ENCODE results near the gene INPP5A.

The INPP5A gene

GRCh38 chr10:132758865-132759264 is 221.3 kb downstream of the INPP5A start:
- no peaks in the 10 kb centered on the region for H3K79me2 ChIP-seq (ENCODE audit: insufficient read depth, low read length)
- H4K20me1 ChIP-seq (ENCODE audit: insufficient read depth, low read length, poor library complexity, severe bottlenecking): no peaks in the 10 kb centered on the region
- no peaks in the 10 kb centered on the region for H3F3A ChIP-seq (ENCODE audit: low read depth)
- H2AFZ ChIP-seq (ENCODE audit: low read length): no peak overlapping the region
- H3K9me2 ChIP-seq (replicated peaks; ENCODE audit: low read depth, low read length): no peaks in the 10 kb centered on the region
- peaks cover 22% of the 10 kb centered on the region; the same call in 1 of the 2 replicates for H3K36me3 ChIP-seq (ENCODE audit: insufficient read depth, low read length)
- H3K4me3 ChIP-seq (ENCODE audit: low read length, poor library complexity, severe bottlenecking): no peak overlapping the region
- TF ChIP-seq EZH2phosphoT487 (IDR thresholded peaks at IDR 0.05; ENCODE audit: borderline replicate concordance) (no peak), CTCF (conservative IDR thresholded peaks at IDR 0.05; ENCODE audit: low read length) (no peak)
- H3K4me2 ChIP-seq (ENCODE audit: low read depth, low read length, poor library complexity, severe bottlenecking): no peak overlapping the region
- no peaks in the 10 kb centered on the region for H3K9me3 ChIP-seq (ENCODE audit: insufficient read depth, low read depth, low read length)
- H3K9ac ChIP-seq (ENCODE audit: low read depth, low read length, poor library complexity, severe bottlenecking): no peak overlapping the region
- no peaks in the 10 kb centered on the region for H3K27me3 ChIP-seq (ENCODE audit: insufficient read depth, low read length, poor library complexity, severe bottlenecking)
- H3K4me1 ChIP-seq (ENCODE audit: insufficient read depth, low read length, poor library complexity, severe bottlenecking): no peaks in the 10 kb centered on the region

- H3K9me3 ChIP-seq (ENCODE audit: insufficient read depth, low read depth, low read length): no peaks in the 10 kb centered on the region
- TF ChIP-seq EZH2phosphoT487 (IDR thresholded peaks at IDR 0.05; ENCODE audit: borderline replicate concordance): no peak
- no peak for TF ChIP-seq CTCF (conservative IDR thresholded peaks at IDR 0.05; ENCODE audit: low read length)
- H3F3A ChIP-seq (ENCODE audit: low read depth): no peaks in the 10 kb centered on the region
- no peaks in the 10 kb centered on the region for H3K79me2 ChIP-seq (ENCODE audit: insufficient read depth, low read length)
- H2AFZ ChIP-seq (ENCODE audit: low read length): no peak overlapping the region
- no peaks in the 10 kb centered on the region for H4K20me1 ChIP-seq (ENCODE audit: insufficient read depth, low read length, poor library complexity, severe bottlenecking)
- no peak overlapping the region for H3K9ac ChIP-seq (ENCODE audit: low read depth, low read length, poor library complexity, severe bottlenecking)
- H3K4me2 ChIP-seq (ENCODE audit: low read depth, low read length, poor library complexity, severe bottlenecking): no peak overlapping the region
- peaks cover 2% of the 10 kb centered on the region; the same call in 1 of the 2 replicates for H3K36me3 ChIP-seq (ENCODE audit: insufficient read depth, low read length)
- no peaks in the 10 kb centered on the region for H3K27me3 ChIP-seq (ENCODE audit: insufficient read depth, low read length, poor library complexity, severe bottlenecking)
- no peak overlapping the region for H3K4me3 ChIP-seq (ENCODE audit: low read length, poor library complexity, severe bottlenecking)
- H3K4me1 ChIP-seq (ENCODE audit: insufficient read depth, low read length, poor library complexity, severe bottlenecking): no peaks in the 10 kb centered on the region
- no peaks in the 10 kb centered on the region for H3K9me2 ChIP-seq (replicated peaks; ENCODE audit: low read depth, low read length)
Observed at GRCh38 chr10:132761395-132762060, 223.9 kb downstream of the INPP5A start.

- no peak overlapping the region for H3K4me2 ChIP-seq (ENCODE audit: low read depth, low read length, poor library complexity, severe bottlenecking)
- H4K20me1 ChIP-seq (ENCODE audit: insufficient read depth, low read length, poor library complexity, severe bottlenecking): no peaks in the 10 kb centered on the region
- no peaks in the 10 kb centered on the region for H3K9me2 ChIP-seq (replicated peaks; ENCODE audit: low read depth, low read length)
- no peaks in the 10 kb centered on the region for H3K9me3 ChIP-seq (ENCODE audit: insufficient read depth, low read depth, low read length)
- no peaks in the 10 kb centered on the region; the same call in 1 of the 2 replicates for H3K36me3 ChIP-seq (ENCODE audit: insufficient read depth, low read length)
- no peaks in the 10 kb centered on the region for H3K27me3 ChIP-seq (ENCODE audit: insufficient read depth, low read length, poor library complexity, severe bottlenecking)
- no peaks in the 10 kb centered on the region for H3K79me2 ChIP-seq (ENCODE audit: insufficient read depth, low read length)
- no peaks in the 10 kb centered on the region for H3K4me1 ChIP-seq (ENCODE audit: insufficient read depth, low read length, poor library complexity, severe bottlenecking)
- no peak overlapping the region for H2AFZ ChIP-seq (ENCODE audit: low read length)
- no peaks in the 10 kb centered on the region for H3F3A ChIP-seq (ENCODE audit: low read depth)
- TF ChIP-seq EZH2phosphoT487 (IDR thresholded peaks at IDR 0.05; ENCODE audit: borderline replicate concordance): no peak
- no peak for TF ChIP-seq CTCF (conservative IDR thresholded peaks at IDR 0.05; ENCODE audit: low read length)
- H3K4me3 ChIP-seq (ENCODE audit: low read length, poor library complexity, severe bottlenecking): no peak overlapping the region
- H3K9ac ChIP-seq (ENCODE audit: low read depth, low read length, poor library complexity, severe bottlenecking): no peak overlapping the region
Observed at GRCh38 chr10:132762267-132762666, 224.7 kb downstream of the INPP5A start.

Measured in Loucy (cell line).